ENCODE data around the gene FAM131C.

Gene FAM131C

GRCh38 chr1:16017461-16018303 lies 55.8 kb downstream of the FAM131C start, which contains the start of gene HSPB7:
Gene HSPB7 (minus strand): TSS chr1:16018043. CDS start chr1:16017963, 80 bp downstream.
- DNase-seq (ENCODE audit: extremely low read depth in 1 of 2, low read depth in 1 of 2) = no peak

GRCh38 chr1:16017076-16017460 lies 56.4 kb downstream of the FAM131C start:
- DNase-seq (ENCODE audit: extremely low read depth in 1 of 2, low read depth in 1 of 2) = no peak

- no peak for DNase-seq (ENCODE audit: extremely low read depth in 1 of 2, low read depth in 1 of 2)
Measured at GRCh38 chr1:16015960-16016901, 57.2 kb downstream of the FAM131C start.

GRCh38 chr1:16015491-16015890 lies 58.0 kb downstream of the FAM131C start:
- DNase-seq (ENCODE audit: extremely low read depth in 1 of 2, low read depth in 1 of 2) = no peak

GRCh38 chr1:16014509-16015482 lies 58.7 kb downstream of the FAM131C start:
- no peak for DNase-seq (ENCODE audit: extremely low read depth in 1 of 2, low read depth in 1 of 2)

GRCh38 chr1:16013908-16014258 lies 59.6 kb downstream of the FAM131C start:
- no peak for DNase-seq (ENCODE audit: extremely low read depth in 1 of 2, low read depth in 1 of 2)

GRCh38 chr1:16013220-16013907 lies 60.1 kb downstream of the FAM131C start:
- peak; percentile 26 to 37 for DNase-seq (ENCODE audit: extremely low read depth in 1 of 2, low read depth in 1 of 2)

GRCh38 chr1:16012590-16013219 lies 60.7 kb downstream of the FAM131C start:
- DNase-seq (ENCODE audit: extremely low read depth in 1 of 2, low read depth in 1 of 2) = no peak

- no peak for DNase-seq (ENCODE audit: extremely low read depth in 1 of 2, low read depth in 1 of 2)
Measured at GRCh38 chr1:16011936-16012589, 61.4 kb downstream of the FAM131C start.

- no peak for DNase-seq (ENCODE audit: extremely low read depth in 1 of 2, low read depth in 1 of 2)
Measured at GRCh38 chr1:16010837-16011236, 62.6 kb downstream of the FAM131C start.

GRCh38 chr1:16009678-16010077 lies 63.8 kb downstream of the FAM131C start:
- DNase-seq (ENCODE audit: extremely low read depth in 1 of 2, low read depth in 1 of 2) = no peak

GRCh38 chr1:16009030-16009460 lies 64.4 kb downstream of the FAM131C start:
- peak; percentile 55 to 57 for DNase-seq (ENCODE audit: extremely low read depth in 1 of 2, low read depth in 1 of 2)

Data from activated CD8-positive, alpha-beta memory T cell treated with anti-CD3 and anti-CD28 coated beads for 1 hour (primary cell).